NOMO-1 treated with dmso at 0.1 percent for 144 hours (cell line): ENCODE results near the gene TRAF3IP1.
"Not testable (repeated sequence)": the region's sequence is repeated elsewhere in the genome, so short reads cannot be mapped to it uniquely, and the experiment has no call there.

ENCODE experiments used
- DNase-seq: peaks from one replicate; lab custom pipeline; 2025; ENCODE audit not compliant: unreplicated experiment; lab: John Stamatoyannopoulos, UW

Gene TRAF3IP1

GRCh38 chr2:238442257-238442656, 121.9 kb downstream of the TRAF3IP1 start:
- not testable (repeated sequence) for DNase-seq

DNA sequence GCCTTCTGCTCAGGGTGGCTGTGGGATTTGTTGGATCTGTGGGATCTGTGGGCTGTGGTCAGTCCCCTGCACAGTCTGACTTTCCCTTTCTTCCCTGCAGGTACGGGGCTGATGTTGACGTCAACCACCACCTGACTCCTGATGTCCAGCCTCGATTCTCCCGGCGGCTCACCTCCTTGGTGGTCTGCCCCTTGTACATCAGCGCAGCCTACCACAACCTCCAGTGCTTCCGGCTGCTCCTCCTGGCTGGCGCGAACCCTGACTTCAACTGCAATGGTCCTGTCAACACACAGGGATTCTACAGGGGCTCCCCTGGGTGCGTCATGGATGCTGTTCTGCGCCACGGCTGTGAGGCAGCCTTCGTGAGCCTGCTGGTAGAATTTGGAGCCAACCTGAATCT, 123.9 kb downstream of the TRAF3IP1 start:
- no peak for DNase-seq

DNA sequence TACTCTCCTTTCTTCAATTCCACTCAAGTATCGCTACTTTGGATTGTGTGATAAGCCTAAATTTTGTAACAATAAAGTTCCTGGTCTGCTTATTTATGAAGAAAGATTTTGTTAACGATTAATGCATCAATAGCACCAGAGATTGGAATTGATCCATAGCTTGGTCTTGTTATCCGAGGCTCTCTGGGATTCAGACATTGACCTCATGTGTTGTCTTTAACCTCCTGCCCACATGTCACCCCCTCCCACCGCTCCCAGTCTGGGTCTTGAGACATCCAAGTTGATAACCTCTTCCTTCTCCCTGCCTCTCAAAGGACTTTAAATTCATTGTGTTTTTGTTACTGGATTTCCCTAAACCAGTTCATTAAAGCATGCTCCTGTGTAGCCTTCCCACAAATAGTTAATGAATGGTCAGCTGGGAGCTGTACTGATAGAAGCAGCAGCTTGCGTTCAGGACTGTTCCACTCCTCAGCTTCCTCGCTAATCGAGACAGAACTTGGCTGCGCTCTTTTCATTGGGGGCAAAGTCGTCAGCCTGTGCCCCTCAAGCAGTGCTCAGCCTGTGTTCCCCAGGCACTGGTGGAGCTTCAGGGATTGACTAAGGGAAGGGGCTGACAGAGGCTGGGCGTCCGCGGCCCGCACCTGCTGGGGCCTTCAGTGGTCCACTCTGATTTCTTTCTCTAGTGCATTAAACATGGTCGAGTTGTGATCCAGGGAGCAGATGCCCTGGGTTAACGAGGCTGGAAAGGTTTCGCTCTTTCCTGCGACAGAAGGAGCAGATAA, 125.3 kb downstream of the TRAF3IP1 start:
- no peak for DNase-seq

DNA sequence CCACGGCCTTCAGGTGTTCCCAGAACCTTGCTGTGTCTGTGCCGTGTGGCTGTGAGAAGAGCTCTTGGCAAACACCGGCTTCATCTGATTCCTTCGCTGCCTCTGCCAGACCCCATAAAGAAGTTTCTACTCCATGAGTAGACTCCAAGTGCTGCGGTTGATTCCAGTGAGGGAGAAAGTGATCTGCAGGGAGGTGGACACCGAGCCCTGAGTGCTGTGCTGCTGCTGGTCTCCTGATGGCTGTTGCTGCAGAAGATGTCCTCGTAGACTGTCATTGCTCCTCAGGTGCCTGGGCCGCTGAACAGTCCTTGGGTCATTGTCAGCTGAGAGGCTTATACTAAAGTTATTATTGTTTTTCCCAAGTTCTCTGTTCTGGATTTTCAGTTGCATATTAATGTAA, 126.1 kb downstream of the TRAF3IP1 start:
- no peak for DNase-seq

- DNase-seq, result no peak
These were observed 128.0 kb downstream of the TRAF3IP1 start for GRCh38 chr2:238448031-238448955.

DNA sequence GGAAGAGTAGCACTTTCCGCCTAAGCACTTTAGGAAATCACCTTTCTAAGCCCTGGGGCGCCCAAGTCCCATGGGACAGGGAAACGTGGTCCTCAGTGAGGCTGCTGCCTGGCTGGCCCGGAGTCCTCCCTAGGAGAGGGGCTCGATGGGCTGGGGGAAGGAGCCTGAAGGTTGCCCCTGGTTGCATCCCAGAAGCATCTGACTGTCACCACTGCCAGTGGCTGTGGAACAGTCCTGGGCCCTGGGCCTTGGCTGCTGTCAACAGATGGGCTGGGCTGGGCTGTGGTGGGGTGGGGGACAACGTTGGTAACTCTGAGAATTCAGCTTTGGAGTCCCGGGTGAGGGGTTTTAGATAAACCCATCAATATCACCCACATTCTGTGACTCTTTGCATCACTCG, 128.9 kb downstream of the TRAF3IP1 start:
- no peak for DNase-seq

GRCh38 chr2:238449909-238450417, 129.6 kb downstream of the TRAF3IP1 start:
- DNase-seq, result peak; percentile 5

GRCh38 chr2:238450440-238450861, 130.1 kb downstream of the TRAF3IP1 start:
- DNase-seq, result no peak
